HepG2 (cell line): ENCODE data around the gene ZNF773. TPM values are rescaled to one million over a fixed set of nuclear protein-coding genes. Genes with fewer than 3 reads are reported as not detected.

ENCODE experiments used
- NRL ChIP-seq: sonication (generic); formaldehyde crosslinking; IDR thresholded peaks from 2 replicates; pipeline ENCODE4 v1.5.0; 2020; ENCODE audit warnings: missing genetic modification reagents, mild to moderate bottlenecking, moderate library complexity, borderline replicate concordance
- PAWR ChIP-seq: sonication (generic); formaldehyde crosslinking; IDR thresholded peaks from 2 replicates; pipeline ENCODE4 v1.4.0; 2020; ENCODE audit warnings: missing genetic modification reagents, mild to moderate bottlenecking, borderline replicate concordance
- SP4 ChIP-seq: sonication (generic); formaldehyde crosslinking; IDR thresholded peaks from 2 replicates; pipeline ENCODE4 v1.8.1; 2023; ENCODE audit warnings: mild to moderate bottlenecking, missing genetic modification reagents
- SP5 ChIP-seq: IDR thresholded peaks from 2 replicates; pipeline ENCODE4 v1.6.1; 2016; ENCODE audit warnings: low read depth, borderline replicate concordance
- SYNCRIP ChIP-seq: fragments of 200-400 bp; formaldehyde crosslinking; IDR thresholded peaks from 2 replicates; pipeline ENCODE4 v1.6.1; 2018; ENCODE audit warnings: mild to moderate bottlenecking, low read depth, low read length; ENCODE audit not compliant: insufficient read depth
- TAF1 ChIP-seq: sonication (generic); formaldehyde crosslinking; IDR thresholded peaks from 2 replicates; pipeline ENCODE4 v1.4.0; 2020; ENCODE audit warnings: missing genetic modification reagents
- ZNF232 ChIP-seq: sonication (generic); formaldehyde crosslinking; IDR thresholded peaks from 2 replicates; pipeline ENCODE4 v1.4.0; 2020; ENCODE audit warnings: missing genetic modification reagents, borderline replicate concordance
- ZNF446 ChIP-seq: sonication (generic); formaldehyde crosslinking; IDR thresholded peaks from 2 replicates; pipeline ENCODE4 v1.5.0; 2020; ENCODE audit warnings: mild to moderate bottlenecking, missing genetic modification reagents
- ZNF615 ChIP-seq: sonication (generic); formaldehyde crosslinking; IDR thresholded peaks from 2 replicates; pipeline ENCODE4 v1.5.0; 2020; ENCODE audit warnings: mild to moderate bottlenecking, missing genetic modification reagents, borderline replicate concordance
- ZNF776 ChIP-seq: sonication (generic); formaldehyde crosslinking; IDR thresholded peaks from 2 replicates; pipeline ENCODE4 v1.4.0; 2020; ENCODE audit warnings: mild to moderate bottlenecking, missing genetic modification reagents
- ZNF782 ChIP-seq: sonication (generic); formaldehyde crosslinking; IDR thresholded peaks from 2 replicates; pipeline ENCODE4 v1.4.0; 2020; ENCODE audit warnings: missing genetic modification reagents, mild to moderate bottlenecking, borderline replicate concordance
- ZSCAN5A ChIP-seq: sonication (generic); formaldehyde crosslinking; IDR thresholded peaks from 2 replicates; pipeline ENCODE4 v1.8.0; 2022; ENCODE audit warnings: mild to moderate bottlenecking, missing genetic modification reagents, borderline replicate concordance
- polyA plus RNA-seq, 8 experiments: library from polyadenylated mRNA; depleted of rRNA in 3 of 8; stranded (reverse) in 7 of 8; unstranded in 1 of 8; fragments of >200 nt; fragmentation: Illumina TruSeq in 4 of 8; extraction: Trizol in 4 of 8; gene quantifications; 2 replicates each; pipeline versions ENCODE4 v1.2.1 to v1.2.3, GENCODE V29; 2011 to 2016; ENCODE audit warnings: low read depth in 4 of 8, missing spikeins in 1 of 8, mixed read lengths in 1 of 8; ENCODE audit not compliant: insufficient read depth in 1 of 8
- total RNA-seq, 5 experiments: library from RNA; depleted of rRNA; stranded (reverse); fragments of >200 nt; fragmentation: Illumina TruSeq; extraction: Trizol; gene quantifications; 2 replicates each; pipeline ENCODE4 v1.2.3, GENCODE V29; 2016; ENCODE audit warnings: low read depth in 1 of 5
- TF ChIP-seq, protein P1 (sequence below): sonication (generic); formaldehyde crosslinking; IDR thresholded peaks from 2 replicates; pipeline ENCODE4 v1.8.1; 2022; ENCODE audit warnings: mild to moderate bottlenecking, missing genetic modification reagents
- TF ChIP-seq, protein P2 (sequence below): sonication (generic); formaldehyde crosslinking; IDR thresholded peaks from 2 replicates; pipeline ENCODE4 v1.8.1; 2023; ENCODE audit warnings: mild to moderate bottlenecking, missing genetic modification reagents, borderline replicate concordance
- TF ChIP-seq, protein P3 (sequence below): fragments of 450-650 bp; IDR thresholded peaks from 2 replicates; pipeline ENCODE4 v1.6.1; 2017
- TF ChIP-seq, protein P4 (sequence below): sonication (generic); formaldehyde crosslinking; IDR thresholded peaks from 2 replicates; pipeline ENCODE4 v1.4.0; 2020; ENCODE audit warnings: missing genetic modification reagents

ZNF773 gene
- total and polyA plus RNA-seq, 2 of the 13 experiments (the other 11 are each of a cell fraction or from before 2014, with no cell fraction given) = 5.7 to 6.7 TPM

DNA sequence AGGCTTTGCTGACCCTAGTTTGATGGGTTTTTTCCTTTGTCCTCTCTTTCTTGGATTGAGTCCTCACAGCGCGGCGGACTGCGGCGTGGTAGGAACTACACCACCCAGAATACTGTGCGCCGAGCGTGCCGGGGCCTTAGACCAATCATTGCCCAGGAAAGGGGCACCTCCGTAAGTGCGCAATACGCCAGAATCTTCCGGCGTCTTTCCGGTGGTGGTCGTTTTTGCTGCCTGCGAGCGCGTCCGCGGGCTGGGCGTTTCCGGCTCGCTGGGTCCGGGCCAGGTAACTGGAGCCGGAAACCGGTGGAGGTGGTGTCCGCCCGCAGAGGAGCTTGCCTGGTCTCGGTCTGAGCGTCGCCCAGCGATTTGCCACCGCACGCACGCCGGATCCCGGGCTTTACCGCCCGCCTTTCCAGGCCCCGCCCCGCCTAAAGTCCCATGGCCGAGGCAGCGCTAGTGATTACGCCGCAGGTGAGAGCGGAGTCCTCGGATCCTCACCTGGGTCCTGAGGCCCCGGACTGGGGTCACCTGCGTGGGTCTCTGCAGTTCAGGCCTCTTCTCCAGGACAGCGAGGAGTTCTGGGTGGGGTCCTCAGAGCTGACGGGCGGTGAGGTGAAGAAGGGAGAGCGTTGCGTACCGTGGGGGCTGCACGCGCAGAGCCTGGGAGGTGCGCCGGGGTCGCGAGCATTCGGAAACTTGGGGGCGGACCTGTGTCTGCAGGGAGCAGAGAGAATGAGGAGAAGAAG lies 27.6 kb downstream of the ZNF773 start, which contains the start of gene ZNF549 (continued):
- TF ChIP-seq, protein P1, sequence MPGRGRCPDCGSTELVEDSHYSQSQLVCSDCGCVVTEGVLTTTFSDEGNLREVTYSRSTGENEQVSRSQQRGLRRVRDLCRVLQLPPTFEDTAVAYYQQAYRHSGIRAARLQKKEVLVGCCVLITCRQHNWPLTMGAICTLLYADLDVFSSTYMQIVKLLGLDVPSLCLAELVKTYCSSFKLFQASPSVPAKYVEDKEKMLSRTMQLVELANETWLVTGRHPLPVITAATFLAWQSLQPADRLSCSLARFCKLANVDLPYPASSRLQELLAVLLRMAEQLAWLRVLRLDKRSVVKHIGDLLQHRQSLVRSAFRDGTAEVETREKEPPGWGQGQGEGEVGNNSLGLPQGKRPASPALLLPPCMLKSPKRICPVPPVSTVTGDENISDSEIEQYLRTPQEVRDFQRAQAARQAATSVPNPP (CRISPR knock-in tag) = no peak
- TF ChIP-seq ZNF615 (no peak), SP4 (CRISPR knock-in tag) (peak; percentile 81), ZSCAN5A (CRISPR knock-in tag) (0 out of 2 replicates have a peak, but pooled peaks have one; percentile 40), ZNF776 (no peak), SYNCRIP (no peak), NRL (CRISPR knock-in tag) (peak; percentile 17; the same call in 1 of the 2 replicates), ZNF232 (CRISPR knock-in tag) (no peak), ZNF782 (CRISPR knock-in tag) (0 out of 2 replicates have a peak, but pooled peaks have one; percentile 25), TAF1 (CRISPR knock-in tag) (peak; percentile 78), SP5 (CRISPR knock-in tag) (no peak), PAWR (no peak), ZNF446 (0 out of 2 replicates have a peak, but pooled peaks have one; percentile 56)
- TF ChIP-seq, protein P2, sequence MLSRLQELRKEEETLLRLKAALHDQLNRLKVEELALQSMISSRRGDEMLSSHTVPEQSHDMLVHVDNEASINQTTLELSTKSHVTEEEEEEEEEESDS = no peak
- TF ChIP-seq, protein P3, sequence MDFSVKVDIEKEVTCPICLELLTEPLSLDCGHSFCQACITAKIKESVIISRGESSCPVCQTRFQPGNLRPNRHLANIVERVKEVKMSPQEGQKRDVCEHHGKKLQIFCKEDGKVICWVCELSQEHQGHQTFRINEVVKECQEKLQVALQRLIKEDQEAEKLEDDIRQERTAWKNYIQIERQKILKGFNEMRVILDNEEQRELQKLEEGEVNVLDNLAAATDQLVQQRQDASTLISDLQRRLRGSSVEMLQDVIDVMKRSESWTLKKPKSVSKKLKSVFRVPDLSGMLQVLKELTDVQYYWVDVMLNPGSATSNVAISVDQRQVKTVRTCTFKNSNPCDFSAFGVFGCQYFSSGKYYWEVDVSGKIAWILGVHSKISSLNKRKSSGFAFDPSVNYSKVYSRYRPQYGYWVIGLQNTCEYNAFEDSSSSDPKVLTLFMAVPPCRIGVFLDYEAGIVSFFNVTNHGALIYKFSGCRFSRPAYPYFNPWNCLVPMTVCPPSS = no peak
- TF ChIP-seq, protein P4, sequence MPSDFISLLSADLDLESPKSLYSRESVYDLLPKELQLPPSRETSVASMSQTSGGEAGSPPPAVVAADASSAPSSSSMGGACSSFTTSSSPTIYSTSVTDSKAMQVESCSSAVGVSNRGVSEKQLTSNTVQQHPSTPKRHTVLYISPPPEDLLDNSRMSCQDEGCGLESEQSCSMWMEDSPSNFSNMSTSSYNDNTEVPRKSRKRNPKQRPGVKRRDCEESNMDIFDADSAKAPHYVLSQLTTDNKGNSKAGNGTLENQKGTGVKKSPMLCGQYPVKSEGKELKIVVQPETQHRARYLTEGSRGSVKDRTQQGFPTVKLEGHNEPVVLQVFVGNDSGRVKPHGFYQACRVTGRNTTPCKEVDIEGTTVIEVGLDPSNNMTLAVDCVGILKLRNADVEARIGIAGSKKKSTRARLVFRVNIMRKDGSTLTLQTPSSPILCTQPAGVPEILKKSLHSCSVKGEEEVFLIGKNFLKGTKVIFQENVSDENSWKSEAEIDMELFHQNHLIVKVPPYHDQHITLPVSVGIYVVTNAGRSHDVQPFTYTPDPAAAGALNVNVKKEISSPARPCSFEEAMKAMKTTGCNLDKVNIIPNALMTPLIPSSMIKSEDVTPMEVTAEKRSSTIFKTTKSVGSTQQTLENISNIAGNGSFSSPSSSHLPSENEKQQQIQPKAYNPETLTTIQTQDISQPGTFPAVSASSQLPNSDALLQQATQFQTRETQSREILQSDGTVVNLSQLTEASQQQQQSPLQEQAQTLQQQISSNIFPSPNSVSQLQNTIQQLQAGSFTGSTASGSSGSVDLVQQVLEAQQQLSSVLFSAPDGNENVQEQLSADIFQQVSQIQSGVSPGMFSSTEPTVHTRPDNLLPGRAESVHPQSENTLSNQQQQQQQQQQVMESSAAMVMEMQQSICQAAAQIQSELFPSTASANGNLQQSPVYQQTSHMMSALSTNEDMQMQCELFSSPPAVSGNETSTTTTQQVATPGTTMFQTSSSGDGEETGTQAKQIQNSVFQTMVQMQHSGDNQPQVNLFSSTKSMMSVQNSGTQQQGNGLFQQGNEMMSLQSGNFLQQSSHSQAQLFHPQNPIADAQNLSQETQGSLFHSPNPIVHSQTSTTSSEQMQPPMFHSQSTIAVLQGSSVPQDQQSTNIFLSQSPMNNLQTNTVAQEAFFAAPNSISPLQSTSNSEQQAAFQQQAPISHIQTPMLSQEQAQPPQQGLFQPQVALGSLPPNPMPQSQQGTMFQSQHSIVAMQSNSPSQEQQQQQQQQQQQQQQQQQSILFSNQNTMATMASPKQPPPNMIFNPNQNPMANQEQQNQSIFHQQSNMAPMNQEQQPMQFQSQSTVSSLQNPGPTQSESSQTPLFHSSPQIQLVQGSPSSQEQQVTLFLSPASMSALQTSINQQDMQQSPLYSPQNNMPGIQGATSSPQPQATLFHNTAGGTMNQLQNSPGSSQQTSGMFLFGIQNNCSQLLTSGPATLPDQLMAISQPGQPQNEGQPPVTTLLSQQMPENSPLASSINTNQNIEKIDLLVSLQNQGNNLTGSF (CRISPR knock-in tag) = no peak
